ENCODE measurements around the gene ARHGEF10L. TPM values are rescaled to one million over a fixed set of nuclear protein-coding genes. Genes with fewer than 3 reads are reported as not detected.

The ARHGEF10L gene
- total RNA-seq, 1 donor from 2014 or later = 3.1 TPM

DNA sequence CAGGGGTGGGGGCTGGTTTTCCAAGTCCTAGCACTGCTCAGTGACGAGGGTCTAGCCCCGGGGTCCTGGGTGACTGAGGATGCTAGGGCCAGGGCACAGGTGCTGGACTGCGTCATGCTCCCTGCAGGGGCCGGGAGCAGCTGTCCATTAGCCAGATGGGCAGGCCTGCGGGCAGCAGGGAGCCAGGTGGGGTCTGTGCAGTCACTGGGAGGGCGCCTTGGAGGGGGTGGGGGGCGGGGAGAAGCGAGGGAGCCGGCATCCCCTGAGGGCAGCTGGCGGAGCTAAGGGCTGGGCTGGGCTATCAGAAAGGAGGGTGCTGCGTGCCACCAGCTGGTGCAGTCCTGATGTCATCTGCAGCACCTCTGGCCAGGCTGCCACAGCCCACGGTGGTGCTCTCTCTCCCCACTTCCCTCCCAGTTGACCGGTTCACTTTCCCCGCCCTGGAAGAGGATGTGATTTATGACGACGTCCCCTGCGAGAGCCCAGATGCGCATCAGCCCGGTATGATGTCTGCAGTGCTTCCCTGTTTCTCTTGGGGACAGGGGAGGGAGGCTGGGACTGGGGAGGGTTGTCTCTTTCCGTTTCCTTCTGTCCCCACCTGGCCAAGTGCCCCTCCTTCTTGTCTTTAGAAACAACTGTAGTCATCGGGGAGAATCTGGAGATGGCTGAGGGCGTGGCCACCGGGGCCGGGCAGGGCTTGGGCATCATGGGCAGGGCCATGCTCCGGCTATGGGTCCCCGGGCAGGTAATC, 63.8 kb downstream of the ARHGEF10L start:
- Mint-ChIP-seq H3K4me1 (ENCODE audit: unreplicated experiment) (no peaks in the 10 kb centered on the region), H3K9me3 (ENCODE audit: unreplicated experiment) (no peaks in the 10 kb centered on the region), H3K4me3 (ENCODE audit: unreplicated experiment) (no peak overlapping the region), H3K27me3 (ENCODE audit: unreplicated experiment) (peaks cover 1% of the 10 kb centered on the region), H3K27ac (ENCODE audit: unreplicated experiment) (no peak overlapping the region), H3K36me3 (ENCODE audit: low read depth, unreplicated experiment) (no peaks in the 10 kb centered on the region)
- TF ChIP-seq, protein P1, sequence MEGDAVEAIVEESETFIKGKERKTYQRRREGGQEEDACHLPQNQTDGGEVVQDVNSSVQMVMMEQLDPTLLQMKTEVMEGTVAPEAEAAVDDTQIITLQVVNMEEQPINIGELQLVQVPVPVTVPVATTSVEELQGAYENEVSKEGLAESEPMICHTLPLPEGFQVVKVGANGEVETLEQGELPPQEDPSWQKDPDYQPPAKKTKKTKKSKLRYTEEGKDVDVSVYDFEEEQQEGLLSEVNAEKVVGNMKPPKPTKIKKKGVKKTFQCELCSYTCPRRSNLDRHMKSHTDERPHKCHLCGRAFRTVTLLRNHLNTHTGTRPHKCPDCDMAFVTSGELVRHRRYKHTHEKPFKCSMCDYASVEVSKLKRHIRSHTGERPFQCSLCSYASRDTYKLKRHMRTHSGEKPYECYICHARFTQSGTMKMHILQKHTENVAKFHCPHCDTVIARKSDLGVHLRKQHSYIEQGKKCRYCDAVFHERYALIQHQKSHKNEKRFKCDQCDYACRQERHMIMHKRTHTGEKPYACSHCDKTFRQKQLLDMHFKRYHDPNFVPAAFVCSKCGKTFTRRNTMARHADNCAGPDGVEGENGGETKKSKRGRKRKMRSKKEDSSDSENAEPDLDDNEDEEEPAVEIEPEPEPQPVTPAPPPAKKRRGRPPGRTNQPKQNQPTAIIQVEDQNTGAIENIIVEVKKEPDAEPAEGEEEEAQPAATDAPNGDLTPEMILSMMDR (IDR thresholded peaks at IDR 0.05; ENCODE audit: unreplicated experiment) = no peak
- DNase-seq (ENCODE audit: low spot score) = no peak

DNA sequence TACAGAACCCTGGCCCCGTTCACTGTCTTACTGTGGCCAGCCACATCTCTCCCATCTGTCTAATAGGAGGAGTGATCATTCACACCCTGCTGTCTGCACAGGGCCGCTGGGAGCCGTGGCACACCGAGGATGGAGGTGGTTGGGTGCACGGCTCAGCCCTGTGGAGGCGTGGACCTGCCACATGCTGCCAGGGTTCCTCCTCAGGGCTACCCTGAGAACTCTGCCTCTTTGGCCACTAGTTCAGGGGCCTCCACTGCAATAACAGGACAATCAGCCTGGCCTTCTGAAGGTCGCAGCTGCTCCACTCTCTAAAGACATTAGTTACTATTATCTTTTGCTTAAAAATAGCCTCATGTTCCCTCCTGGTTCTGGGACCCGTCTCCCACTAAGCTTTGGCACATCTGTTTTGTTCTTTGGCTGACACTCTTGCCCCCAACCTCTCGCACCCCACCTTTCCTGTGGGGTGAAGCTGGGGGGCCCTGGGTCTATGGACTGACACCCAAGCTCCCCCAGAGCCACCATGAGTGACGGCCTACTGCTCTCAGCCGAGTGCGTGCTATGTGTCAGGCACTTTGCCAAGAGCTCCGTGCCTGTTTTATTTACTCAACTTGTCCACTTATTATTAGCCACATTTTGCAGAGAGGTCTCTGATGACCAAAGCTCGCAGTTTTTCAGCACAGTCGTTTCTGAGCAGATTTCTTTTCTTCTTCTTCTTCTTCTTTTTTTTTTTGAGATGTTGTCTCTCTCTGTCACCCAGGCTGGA, 66.3 kb downstream of the ARHGEF10L start:
- Mint-ChIP-seq H3K9me3 (ENCODE audit: unreplicated experiment) (no peaks in the 10 kb centered on the region), H3K27me3 (ENCODE audit: unreplicated experiment) (peaks cover 6% of the 10 kb centered on the region), H3K27ac (ENCODE audit: unreplicated experiment) (no peak overlapping the region), H3K4me3 (ENCODE audit: unreplicated experiment) (no peak overlapping the region), H3K4me1 (ENCODE audit: unreplicated experiment) (no peaks in the 10 kb centered on the region), H3K36me3 (ENCODE audit: low read depth, unreplicated experiment) (no peaks in the 10 kb centered on the region)
- TF ChIP-seq, protein P1 (IDR thresholded peaks at IDR 0.05; ENCODE audit: unreplicated experiment) = no peak
- DNase-seq (ENCODE audit: low spot score) = no peak

DNA sequence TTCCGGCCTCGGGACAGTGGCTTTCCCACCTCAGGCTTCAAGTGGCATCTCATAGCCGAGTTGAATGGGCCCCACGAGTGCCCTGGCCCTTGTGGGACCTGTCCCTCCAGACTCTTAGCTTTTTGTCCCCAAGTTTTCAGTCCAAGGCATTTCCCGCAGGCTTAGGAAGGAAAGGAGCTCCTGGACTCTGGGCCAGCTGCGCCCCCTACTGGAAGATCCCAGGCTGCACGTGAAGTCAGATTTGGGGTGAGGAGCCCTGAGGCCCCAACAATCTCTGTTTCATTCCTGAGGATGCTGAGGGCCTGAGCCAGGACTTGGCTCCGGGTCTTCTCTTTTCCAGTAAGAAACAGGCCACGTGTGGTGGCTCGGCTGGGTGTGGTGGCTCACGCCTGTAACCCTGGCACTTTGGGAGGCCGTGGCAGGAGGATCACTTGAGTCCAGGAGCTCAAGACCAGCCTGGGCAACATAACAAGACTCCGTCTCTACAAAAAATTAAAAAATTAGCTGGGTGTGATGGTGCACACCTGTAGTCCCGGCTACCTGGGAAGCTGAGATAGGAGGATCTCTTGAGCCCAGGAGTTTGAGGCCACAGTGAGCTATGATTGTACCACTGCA, 67.4 kb downstream of the ARHGEF10L start:
- Mint-ChIP-seq H3K4me1 (ENCODE audit: unreplicated experiment) (no peaks in the 10 kb centered on the region), H3K27ac (ENCODE audit: unreplicated experiment) (no peak overlapping the region), H3K9me3 (ENCODE audit: unreplicated experiment) (no peaks in the 10 kb centered on the region), H3K36me3 (ENCODE audit: low read depth, unreplicated experiment) (no peaks in the 10 kb centered on the region), H3K4me3 (ENCODE audit: unreplicated experiment) (no peak overlapping the region), H3K27me3 (ENCODE audit: unreplicated experiment) (peaks cover 7% of the 10 kb centered on the region)
- peak; percentile 85 for DNase-seq (ENCODE audit: low spot score)
- TF ChIP-seq, protein P1 (IDR thresholded peaks at IDR 0.05; ENCODE audit: unreplicated experiment) = peak; percentile 96

DNA sequence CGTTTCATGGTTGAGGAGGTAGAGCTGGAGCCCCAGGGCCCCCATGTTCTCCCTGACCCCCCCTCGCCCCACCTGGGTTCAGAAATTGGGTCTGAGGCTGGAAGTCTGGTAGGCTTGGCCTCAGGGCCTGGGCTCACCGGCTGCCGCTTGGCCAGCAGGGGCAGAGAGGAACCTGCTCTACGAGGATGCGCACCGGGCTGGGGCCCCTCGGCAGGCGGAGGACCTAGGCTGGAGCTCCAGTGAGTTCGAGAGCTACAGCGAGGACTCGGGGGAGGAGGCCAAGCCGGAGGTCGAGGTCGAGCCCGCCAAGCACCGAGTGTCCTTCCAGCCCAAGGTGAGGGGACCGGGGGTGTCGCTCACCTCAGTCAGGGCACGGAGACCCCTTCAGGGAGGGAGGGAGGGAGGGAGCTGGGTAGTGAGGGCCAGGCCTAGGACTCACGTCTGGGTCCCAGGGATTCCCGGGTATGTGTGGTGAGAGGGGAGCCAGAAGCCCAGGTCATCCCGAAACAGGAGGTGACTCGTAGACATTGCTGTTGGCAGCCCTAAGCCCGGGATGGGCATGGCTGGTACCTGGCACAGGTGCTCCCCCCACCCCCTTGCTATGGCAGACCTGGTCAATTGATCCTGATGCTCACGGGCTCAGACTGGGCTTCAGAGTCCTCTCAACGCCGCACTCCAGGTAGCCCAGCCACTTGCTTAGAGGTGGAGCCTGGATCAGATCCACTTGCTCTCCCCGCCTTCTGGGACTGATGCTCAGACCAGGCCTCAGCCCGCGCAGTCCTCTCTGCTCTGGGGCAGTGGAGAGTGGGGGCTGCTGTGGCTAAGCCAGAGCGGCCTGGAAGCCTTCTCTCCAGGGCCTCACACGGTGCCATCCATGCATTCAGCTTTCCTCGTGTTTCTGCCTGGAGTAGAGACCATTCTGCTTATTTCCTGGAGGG, 68.4 kb downstream of the ARHGEF10L start:
- H3K27ac Mint-ChIP-seq (ENCODE audit: unreplicated experiment) = no peak overlapping the region

More for the DNA sequence above, 68.4 kb downstream of the ARHGEF10L start:
- TF ChIP-seq, protein P1 (IDR thresholded peaks at IDR 0.05; ENCODE audit: unreplicated experiment) = no peak
- Mint-ChIP-seq H3K9me3 (ENCODE audit: unreplicated experiment) (no peaks in the 10 kb centered on the region), H3K27me3 (ENCODE audit: unreplicated experiment) (peaks cover 7% of the 10 kb centered on the region), H3K4me1 (ENCODE audit: unreplicated experiment) (no peaks in the 10 kb centered on the region), H3K4me3 (ENCODE audit: unreplicated experiment) (no peak overlapping the region), H3K36me3 (ENCODE audit: low read depth, unreplicated experiment) (no peaks in the 10 kb centered on the region)
- no peak for DNase-seq (ENCODE audit: low spot score)
